IPS-18c (cell line): Measurements from ENCODE around the gene KIF22.

Source experiments
- H3K4me3 ChIP-seq: 2 replicates; pipeline ENCODE4 v1.7.0; 2013; ENCODE audit warnings: low read depth, mild to moderate bottlenecking, low read length, moderate library complexity; ENCODE audit not compliant: insufficient read depth
- H3K9me3 ChIP-seq: one replicate; pipeline ENCODE4 v1.6.1; 2013; ENCODE audit warnings: mild to moderate bottlenecking, low read length, moderate library complexity; ENCODE audit not compliant: control insufficient read depth, insufficient read depth

The KIF22 gene

GRCh38 chr16:29843931-29844330 is 53.4 kb downstream of the KIF22 start:
- H3K9me3 ChIP-seq: peaks cover 2% of the 10 kb centered on the region

GRCh38 chr16:29844575-29845331 is 54.2 kb downstream of the KIF22 start:
- no peak overlapping the region for H3K4me3 ChIP-seq
- peaks cover 2% of the 10 kb centered on the region for H3K9me3 ChIP-seq

More at GRCh38 chr16:29843931-29844330, 53.4 kb downstream of the KIF22 start:
- H3K4me3 ChIP-seq: no peak overlapping the region

GRCh38 chr16:29845656-29846055 is 55.1 kb downstream of the KIF22 start:
- Histone ChIP-seq H3K4me3 (no peak overlapping the region), H3K9me3 (peaks cover 2% of the 10 kb centered on the region)

GRCh38 chr16:29848420-29849297 is 58.1 kb downstream of the KIF22 start:
- H3K9me3 ChIP-seq: peaks cover 2% of the 10 kb centered on the region
- no peak overlapping the region for H3K4me3 ChIP-seq

GRCh38 chr16:29849505-29849904 is 59.0 kb downstream of the KIF22 start:
- peaks cover 2% of the 10 kb centered on the region for H3K9me3 ChIP-seq
- H3K4me3 ChIP-seq: no peak overlapping the region

GRCh38 chr16:29850998-29851397 is 60.4 kb downstream of the KIF22 start:
- Histone ChIP-seq H3K4me3 (no peak overlapping the region), H3K9me3 (no peaks in the 10 kb centered on the region)

- Histone ChIP-seq H3K4me3 (no peak overlapping the region), H3K9me3 (no peaks in the 10 kb centered on the region)
These were observed 62.1 kb downstream of the KIF22 start for GRCh38 chr16:29852654-29853053.

- H3K9me3 ChIP-seq: no peaks in the 10 kb centered on the region
- H3K4me3 ChIP-seq: no peak overlapping the region
These were observed 64.1 kb downstream of the KIF22 start for GRCh38 chr16:29854520-29855100.
